Keratinocyte (primary cell): ENCODE measurements around the gene PTGES3. TPM values are rescaled to one million over a fixed set of nuclear protein-coding genes. Genes with fewer than 3 reads are reported as not detected.

Experiments
- DNase-seq: peaks from one replicate; pipeline ENCODE4 v3.0.0-alpha.2; 2011; ENCODE audit warnings: low read depth, missing footprints, low spot score
- FAIRE-seq: peaks from 2 replicates; lab custom pipeline; 2011; peaks lifted over from hg19 to GRCh38; lab: Jason Lieb, UNC
- H2AFZ ChIP-seq: 2 replicates; pipeline ENCODE4 v1.6.0; 2012; ENCODE audit warnings: low read length, control low read depth, inconsistent platforms; ENCODE audit not compliant: control insufficient read depth
- H3K27ac ChIP-seq: 2 replicates; pipeline ENCODE4 v1.5.1; 2011; ENCODE audit warnings: low read length; ENCODE audit not compliant: control insufficient read depth, insufficient read depth
- H3K27me3 ChIP-seq: 3 replicates; pipeline ENCODE4 v1.6.0; 2011; ENCODE audit warnings: low read length; ENCODE audit not compliant: control insufficient read depth, insufficient read depth; ENCODE audit errors: extremely low read depth
- H3K36me3 ChIP-seq, 2 experiments: 2 replicates in 1 of 2; 3 replicates in 1 of 2; pipeline ENCODE4 v1.5.1; 2011; ENCODE audit warnings: low read length in 2 of 2, mild to moderate bottlenecking in 1 of 2; ENCODE audit not compliant: control insufficient read depth in 2 of 2, insufficient read depth in 2 of 2; ENCODE audit errors: extremely low read depth in 1 of 2
- H3K4me1 ChIP-seq: 3 replicates; pipeline ENCODE4 v1.5.1; 2011; ENCODE audit warnings: low read length; ENCODE audit not compliant: control insufficient read depth, insufficient read depth; ENCODE audit errors: extremely low read depth
- H3K4me2 ChIP-seq: 3 replicates; pipeline ENCODE4 v1.6.0; 2011; ENCODE audit warnings: low read depth, low read length; ENCODE audit not compliant: control insufficient read depth, insufficient read depth; ENCODE audit errors: extremely low read depth
- H3K4me3 ChIP-seq, 3 experiments: fragments of 200-600 bp in 1 of 3; sonication (generic) in 1 of 3; 2 replicates in 2 of 3; 3 replicates in 1 of 3; pipeline ENCODE4 v1.5.1; 2011 to 2016; ENCODE audit warnings: low read length in 3 of 3, mild to moderate bottlenecking in 3 of 3, control low read depth in 2 of 3, inconsistent platforms in 1 of 3, low read depth in 1 of 3, mixed read lengths in 1 of 3, mixed run types in 1 of 3, moderate library complexity in 1 of 3; ENCODE audit not compliant: control insufficient read depth in 2 of 3, insufficient read depth in 2 of 3; ENCODE audit errors: extremely low read depth in 1 of 3
- H3K79me2 ChIP-seq: 2 replicates; pipeline ENCODE4 v1.6.0; 2012; ENCODE audit warnings: low read length; ENCODE audit not compliant: control insufficient read depth, insufficient read depth
- H3K9ac ChIP-seq: 3 replicates; pipeline ENCODE4 v1.6.0; 2011; ENCODE audit warnings: low read length; ENCODE audit not compliant: control insufficient read depth, insufficient read depth; ENCODE audit errors: extremely low read depth
- H3K9me1 ChIP-seq: 3 replicates; pipeline ENCODE4 v1.6.0; 2011; ENCODE audit warnings: low read length; ENCODE audit not compliant: control insufficient read depth, insufficient read depth; ENCODE audit errors: extremely low read depth
- H3K9me3 ChIP-seq: 2 replicates; pipeline ENCODE4 v1.5.1; 2012; ENCODE audit warnings: low read depth, low read length; ENCODE audit not compliant: control insufficient read depth
- H4K20me1 ChIP-seq: 3 replicates; pipeline ENCODE4 v1.6.0; 2011; ENCODE audit warnings: low read length; ENCODE audit not compliant: control insufficient read depth, insufficient read depth; ENCODE audit errors: extremely low read depth
- EZH2 ChIP-seq: IDR thresholded peaks from one replicate; pipeline ENCODE4 v1.6.1; 2012; ENCODE audit warnings: inconsistent platforms, mild to moderate bottlenecking, low read length, moderate library complexity
- dilution Hi-C: fragments of 300-500 bp; cut with MboI; formaldehyde crosslinking; loops from one replicate; pipeline ENCODE4 v1.7.0; 2020; ENCODE audit warnings: low sequenced_read_pairs; ENCODE audit not compliant: extremely low pct_ligation_motif_present
- polyA plus RNA-seq, 5 experiments: library from polyadenylated mRNA; depleted of rRNA in 3 of 5; stranded (reverse) in 3 of 5; stranded (forward) in 1 of 5; unstranded in 1 of 5; fragments of >200 nt; gene quantifications; 1 replicate in 1 of 5; 2 replicates in 3 of 5; 3 replicates in 1 of 5; pipeline versions ENCODE4 v1.2.1 to v1.2.3, GENCODE V29; 2011 to 2012; ENCODE audit warnings: missing spikeins in 2 of 5, low read depth in 1 of 5, low replicate concordance in 1 of 5
- TF ChIP-seq, protein P1 (sequence below), 3 experiments: IDR thresholded peaks in 1 of 3; conservative IDR thresholded peaks in 1 of 3; optimal IDR thresholded peaks in 1 of 3; 2 replicates in 2 of 3; 3 replicates in 1 of 3; pipeline versions ENCODE3 to v1.5.1; 2011; ENCODE audit warnings: low read length in 3 of 3, mild to moderate bottlenecking in 3 of 3, moderate library complexity in 2 of 3, control low read depth in 1 of 3, inconsistent platforms in 1 of 3; ENCODE audit not compliant: insufficient read depth in 2 of 3; ENCODE audit errors: extremely low read depth in 1 of 3

The PTGES3 gene
- polyA plus RNA-seq, 1 donor (not counting 4 experiments of a cell fraction or from before 2014, with no cell fraction given) = 136 TPM

DNA sequence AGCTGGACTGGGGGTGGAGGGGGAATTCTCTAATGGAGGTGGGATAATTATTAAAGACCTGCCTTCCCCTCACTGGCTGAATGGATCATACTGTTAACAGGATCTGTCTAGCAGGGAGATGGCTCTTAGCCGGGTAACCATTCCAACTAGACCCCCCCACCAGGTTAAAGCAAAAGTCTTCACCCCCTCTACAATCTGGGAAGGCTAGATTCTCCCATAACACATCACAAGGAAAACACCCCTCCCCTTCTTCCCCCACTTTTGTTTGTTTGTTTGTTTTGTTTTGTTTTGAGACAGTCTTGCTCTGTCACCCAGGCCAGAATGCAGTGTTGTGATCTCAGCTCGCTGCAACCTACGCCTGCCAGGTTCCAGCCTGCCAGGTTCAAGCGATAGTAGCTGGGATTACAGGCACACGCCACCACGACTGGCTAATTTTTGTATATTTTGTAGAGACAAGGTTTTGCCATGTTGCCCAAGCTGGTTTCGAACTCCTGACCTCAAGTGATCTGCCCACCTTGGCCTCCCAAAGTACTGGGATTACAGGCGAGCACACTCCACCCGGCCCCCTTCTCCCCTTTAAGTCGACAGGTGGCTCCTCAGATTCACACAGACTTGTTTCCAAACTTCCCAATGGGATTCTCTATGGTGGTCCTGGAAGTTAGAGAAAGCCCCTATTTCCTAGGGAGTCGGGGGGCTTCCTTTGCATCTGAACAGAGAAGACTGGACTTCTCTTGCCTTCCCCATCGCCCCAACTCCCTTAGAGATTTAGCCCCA lies 54.4 kb downstream of the PTGES3 start:
- TF ChIP-seq, protein P1, sequence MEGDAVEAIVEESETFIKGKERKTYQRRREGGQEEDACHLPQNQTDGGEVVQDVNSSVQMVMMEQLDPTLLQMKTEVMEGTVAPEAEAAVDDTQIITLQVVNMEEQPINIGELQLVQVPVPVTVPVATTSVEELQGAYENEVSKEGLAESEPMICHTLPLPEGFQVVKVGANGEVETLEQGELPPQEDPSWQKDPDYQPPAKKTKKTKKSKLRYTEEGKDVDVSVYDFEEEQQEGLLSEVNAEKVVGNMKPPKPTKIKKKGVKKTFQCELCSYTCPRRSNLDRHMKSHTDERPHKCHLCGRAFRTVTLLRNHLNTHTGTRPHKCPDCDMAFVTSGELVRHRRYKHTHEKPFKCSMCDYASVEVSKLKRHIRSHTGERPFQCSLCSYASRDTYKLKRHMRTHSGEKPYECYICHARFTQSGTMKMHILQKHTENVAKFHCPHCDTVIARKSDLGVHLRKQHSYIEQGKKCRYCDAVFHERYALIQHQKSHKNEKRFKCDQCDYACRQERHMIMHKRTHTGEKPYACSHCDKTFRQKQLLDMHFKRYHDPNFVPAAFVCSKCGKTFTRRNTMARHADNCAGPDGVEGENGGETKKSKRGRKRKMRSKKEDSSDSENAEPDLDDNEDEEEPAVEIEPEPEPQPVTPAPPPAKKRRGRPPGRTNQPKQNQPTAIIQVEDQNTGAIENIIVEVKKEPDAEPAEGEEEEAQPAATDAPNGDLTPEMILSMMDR (optimal IDR thresholded peaks at IDR 0.05 in 1 of 3, IDR thresholded peaks at IDR 0.05 in 1 of 3, conservative IDR thresholded peaks at IDR 0.05 in 1 of 3; ENCODE audit: extremely low read depth in 1 of 3, insufficient read depth in 2 of 3, low read length in 3 of 3) = no peak
- TF ChIP-seq EZH2 = no peak
- Histone ChIP-seq H2AFZ (no peak overlapping the region), H3K9me1 (peaks cover 4% of the 10 kb centered on the region), H3K36me3 (peaks cover 4 to 12% of the 10 kb centered on the region in 2 experiments), H3K4me2 (peak overlapping the region; percentile 100), H3K79me2 (peaks cover 66% of the 10 kb centered on the region), H3K27me3 (no peaks in the 10 kb centered on the region), H3K9me3 (no peaks in the 10 kb centered on the region), H4K20me1 (peaks cover 1% of the 10 kb centered on the region), H3K4me1 (peaks cover 55% of the 10 kb centered on the region), H3K27ac (peak overlapping the region; percentile 93), H3K9ac (peak overlapping the region; percentile 90), H3K4me3 (peak overlapping the region; percentile 58 to 95 (median 94))
- dilution Hi-C loops = no loop called here
- DNase-seq (no peak), FAIRE-seq (no peak)

DNA sequence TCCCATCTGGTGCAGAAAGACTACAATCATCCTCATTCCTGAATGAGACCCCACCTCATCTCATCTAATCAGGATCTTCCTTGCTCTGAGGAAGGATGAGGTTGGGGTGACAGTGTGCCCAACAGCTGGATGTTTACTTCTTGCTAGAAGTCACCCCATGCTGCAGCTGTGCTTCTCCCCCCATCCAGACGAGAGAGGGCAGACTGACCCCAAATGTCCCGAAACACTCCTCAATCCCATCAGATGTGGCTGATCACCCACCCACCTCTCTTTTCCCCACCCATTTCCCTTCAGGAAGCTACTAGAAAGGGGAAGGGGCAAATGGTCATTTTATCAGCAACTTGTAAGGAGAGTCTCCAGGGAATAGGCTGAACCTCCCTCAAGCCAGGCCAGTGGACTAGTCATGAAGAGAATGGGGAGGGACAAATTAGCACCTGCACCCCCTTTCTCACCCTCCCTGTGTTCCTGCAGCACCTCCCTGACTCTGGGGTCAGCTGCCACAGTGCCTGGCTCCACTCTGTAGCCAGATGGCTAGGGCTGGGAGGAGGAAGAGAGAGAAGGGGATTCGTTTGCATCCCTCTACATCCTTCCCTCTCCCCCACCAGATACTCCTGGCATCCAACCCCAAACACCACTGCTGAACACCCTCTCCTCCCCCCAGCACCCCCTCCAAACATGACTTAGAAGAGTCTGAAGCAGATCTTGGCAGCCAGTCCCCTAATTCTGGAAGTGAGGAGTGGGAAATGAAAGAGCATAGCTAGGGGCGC lies 55.2 kb downstream of the PTGES3 start:
- Histone ChIP-seq H3K27me3 (no peaks in the 10 kb centered on the region), H3K9me1 (peaks cover 4% of the 10 kb centered on the region), H3K4me3 (peak overlapping the region; percentile 58 to 95 (median 94)), H3K79me2 (peaks cover 74% of the 10 kb centered on the region), H3K36me3 (peaks cover 1 to 4% of the 10 kb centered on the region in 2 experiments), H3K9me3 (no peaks in the 10 kb centered on the region), H3K4me2 (peak overlapping the region; percentile 100), H3K27ac (peak overlapping the region; percentile 17), H4K20me1 (peaks cover 6% of the 10 kb centered on the region), H3K9ac (peak overlapping the region; percentile 35), H3K4me1 (peaks cover 61% of the 10 kb centered on the region), H2AFZ (no peak overlapping the region)
- dilution Hi-C loops = no loop called here
- no peak for FAIRE-seq
- no peak for DNase-seq
- TF ChIP-seq EZH2 = no peak
- TF ChIP-seq, protein P1 (optimal IDR thresholded peaks at IDR 0.05 in 1 of 3, IDR thresholded peaks at IDR 0.05 in 1 of 3, conservative IDR thresholded peaks at IDR 0.05 in 1 of 3; ENCODE audit: extremely low read depth in 1 of 3, insufficient read depth in 2 of 3, low read length in 3 of 3) = no peak
